SK-N-SH (cell line): ENCODE data around the gene FGB. TPM values are rescaled to one million over a fixed set of nuclear protein-coding genes. Genes with fewer than 3 reads are reported as not detected.

Experiments used
- CTCF ChIA-PET: fragments of 300-600, 350-600 bp; formaldehyde crosslinking; extraction: SDS; loops from one replicate; lab custom pipeline; 2021; lab: Yijun Ruan, JAX
- POLR2A ChIA-PET: fragments of 350-600 bp; sonication (Branson Sonifier 250); formaldehyde crosslinking; extraction: SDS; loops from one replicate; lab custom pipeline; 2020; ENCODE audit warnings: antibody characterized with exemption, inconsistent platforms; lab: Yijun Ruan, JAX
- DNase-seq: peaks from one replicate; pipeline ENCODE4 v3.0.0; 2012
- H2AFZ ChIP-seq: fragments of 200-600 bp; sonication (generic); 2 replicates; pipeline ENCODE4 v1.8.1; 2016; ENCODE audit warnings: antibody characterized with exemption, mild to moderate bottlenecking, low read depth
- H3F3A ChIP-seq: fragments of 200-600 bp; sonication (generic); replicated peaks from 2 replicates; pipeline ENCODE3; 2016; ENCODE audit warnings: antibody characterized with exemption, mild to moderate bottlenecking; ENCODE audit not compliant: insufficient read depth
- H3K27ac ChIP-seq, 2 experiments: fragments of 200-500 bp in 1 of 2; fragments of 200-600 bp in 1 of 2; sonication (Bioruptor generic) in 1 of 2; sonication (generic), shearing (Covaris generic) in 1 of 2; 2 replicates each; pipeline versions ENCODE4 v1.5.1 to v1.6.1; 2014 to 2016; ENCODE audit warnings: low read depth in 2 of 2, inconsistent platforms in 1 of 2, low read length in 1 of 2, mild to moderate bottlenecking in 1 of 2, mixed read lengths in 1 of 2
- H3K27me3 ChIP-seq: fragments of 200-600 bp; sonication (generic), shearing (Covaris generic); 2 replicates; pipeline ENCODE4 v1.6.1; 2016; ENCODE audit warnings: mixed run types; ENCODE audit not compliant: insufficient read depth
- H3K36me3 ChIP-seq, 2 experiments: fragments of 200-500 bp in 1 of 2; fragments of 200-600 bp in 1 of 2; sonication (Bioruptor generic) in 1 of 2; sonication (generic) in 1 of 2; replicated peaks in 1 of 2; 2 replicates each; pipeline versions ENCODE3 to v1.5.1; 2014 to 2016; ENCODE audit warnings: low read length in 1 of 2, mild to moderate bottlenecking in 1 of 2; ENCODE audit not compliant: insufficient read depth in 2 of 2, control insufficient read depth in 1 of 2
- H3K4me1 ChIP-seq, 2 experiments: fragments of 200-500 bp in 1 of 2; fragments of 200-600 bp in 1 of 2; sonication (Bioruptor generic) in 1 of 2; sonication (generic), shearing (Covaris generic) in 1 of 2; 2 replicates each; pipeline versions ENCODE4 v1.5.1 to v1.6.1; 2014 to 2016; ENCODE audit warnings: low read depth in 1 of 2, low read length in 1 of 2, mixed run types in 1 of 2; ENCODE audit not compliant: insufficient read depth in 2 of 2, control insufficient read depth in 1 of 2
- H3K4me2 ChIP-seq: fragments of 200-600 bp; sonication (generic), shearing (Covaris generic); 2 replicates; pipeline ENCODE4 v1.6.1; 2017; ENCODE audit warnings: mixed run types
- H3K4me3 ChIP-seq, 2 experiments: fragments of 200-500 bp in 1 of 2; fragments of 200-600 bp in 1 of 2; sonication (Bioruptor generic) in 1 of 2; sonication (generic), shearing (Covaris generic) in 1 of 2; 2 replicates each; pipeline versions ENCODE4 v1.5.1 to v1.8.1; 2014 to 2016; ENCODE audit warnings: low read depth in 2 of 2, inconsistent platforms in 1 of 2, low read length in 1 of 2, mild to moderate bottlenecking in 1 of 2, mixed read lengths in 1 of 2, moderate library complexity in 1 of 2
- H3K79me2 ChIP-seq: fragments of 200-600 bp; sonication (generic); 2 replicates; pipeline ENCODE4 v1.8.1; 2017; ENCODE audit warnings: mild to moderate bottlenecking; ENCODE audit not compliant: insufficient read depth
- H3K9ac ChIP-seq: fragments of 200-600 bp; sonication (generic); 2 replicates; pipeline ENCODE4 v1.6.1; 2017; ENCODE audit warnings: mixed run types
- H3K9me2 ChIP-seq: fragments of 200-600 bp; sonication (generic); 2 replicates; pipeline ENCODE4 v1.6.1; 2017; ENCODE audit warnings: mixed run types
- H3K9me3 ChIP-seq: fragments of 200-600 bp; sonication (generic); 2 replicates; pipeline ENCODE4 v1.6.1; 2017; ENCODE audit warnings: mixed run types, mild to moderate bottlenecking, moderate library complexity
- H4K20me1 ChIP-seq: fragments of 200-600 bp; sonication (generic); 2 replicates; pipeline ENCODE4 v1.6.1; 2017; ENCODE audit warnings: mild to moderate bottlenecking, mixed run types; ENCODE audit not compliant: insufficient read depth
- CHD2 ChIP-seq: fragments of 150-350 bp; IDR thresholded peaks from 2 replicates; pipeline ENCODE4 v1.6.1; 2018; ENCODE audit warnings: low read length; ENCODE audit not compliant: partially characterized antibody
- ELF1 ChIP-seq: IDR thresholded peaks from 2 replicates; pipeline ENCODE4 v1.4.0; 2012
- EZH2phosphoT487 ChIP-seq: fragments of 200-600 bp; sonication (generic); IDR thresholded peaks from 2 replicates; pipeline ENCODE4 v1.6.1; 2017; ENCODE audit warnings: low read depth, mixed run types, mild to moderate bottlenecking, antibody characterized with exemption, moderate library complexity, borderline replicate concordance
- FOSL2 ChIP-seq: IDR thresholded peaks from 2 replicates; pipeline ENCODE4 v1.4.0; 2012; ENCODE audit warnings: low read depth, mild to moderate bottlenecking, moderate library complexity, borderline replicate concordance
- FOXJ3 ChIP-seq: sonication (generic); formaldehyde crosslinking; IDR thresholded peaks from 2 replicates; pipeline ENCODE4 v1.5.1; 2020; ENCODE audit warnings: mild to moderate bottlenecking, missing genetic modification reagents
- FOXM1 ChIP-seq: IDR thresholded peaks from 2 replicates; pipeline ENCODE4 v1.4.0; 2012; ENCODE audit warnings: low read depth, mild to moderate bottlenecking
- GATA2 ChIP-seq: sonication (generic); formaldehyde crosslinking; IDR thresholded peaks from 2 replicates; pipeline ENCODE4 v1.5.0; 2020; ENCODE audit warnings: mild to moderate bottlenecking, missing genetic modification reagents
- MEF2A ChIP-seq: IDR thresholded peaks from 2 replicates; pipeline ENCODE4 v1.4.0; 2012; ENCODE audit warnings: low read depth, borderline replicate concordance
- MXI1 ChIP-seq: IDR thresholded peaks from 2 replicates; pipeline ENCODE4 v1.6.1; 2012; ENCODE audit warnings: mild to moderate bottlenecking, low read depth, low read length, improper control_type of control experiment
- NFIC ChIP-seq: IDR thresholded peaks from 2 replicates; pipeline ENCODE4 v1.4.0; 2012; ENCODE audit warnings: borderline replicate concordance
- PBX3 ChIP-seq: IDR thresholded peaks from 2 replicates; pipeline ENCODE4; 2012
- RCOR1 ChIP-seq: fragments of 150-350 bp; IDR thresholded peaks from 2 replicates; pipeline ENCODE4 v1.6.1; 2017; ENCODE audit warnings: antibody characterized with exemption, low read length
- REST ChIP-seq: IDR thresholded peaks from 2 replicates; pipeline ENCODE4 v1.6.1; 2012; ENCODE audit warnings: mild to moderate bottlenecking, low read depth, low read length, moderate library complexity
- RFX5 ChIP-seq: IDR thresholded peaks from 2 replicates; pipeline ENCODE4 v1.6.1; 2012; ENCODE audit warnings: mild to moderate bottlenecking, improper control_type of control experiment, low read length
- SMC3 ChIP-seq: IDR thresholded peaks from 2 replicates; pipeline ENCODE4 v1.6.1; 2012; ENCODE audit warnings: low read depth, low read length, improper control_type of control experiment
- TAF1 ChIP-seq: IDR thresholded peaks from 2 replicates; pipeline ENCODE4 v1.6.1; 2012; ENCODE audit warnings: low read depth, mild to moderate bottlenecking, low read length, moderate library complexity, borderline replicate concordance
- TEAD4 ChIP-seq: IDR thresholded peaks from 2 replicates; pipeline ENCODE4 v1.4.0; 2012; ENCODE audit warnings: mild to moderate bottlenecking, borderline replicate concordance; ENCODE audit not compliant: insufficient read depth
- USF1 ChIP-seq: IDR thresholded peaks from 2 replicates; pipeline ENCODE4 v1.4.0; 2012; ENCODE audit warnings: low read depth, borderline replicate concordance
- YY1 ChIP-seq: IDR thresholded peaks from 2 replicates; pipeline ENCODE4 v1.4.0; 2012; ENCODE audit warnings: low read depth, mild to moderate bottlenecking
- ZBTB33 ChIP-seq: IDR thresholded peaks from 2 replicates; pipeline ENCODE4 v1.4.0; 2012; ENCODE audit warnings: low read depth, borderline replicate concordance
- WGBS: methylation state at CpG from one replicate; pipeline ENCODE4 v1.1.6; 2017; ENCODE audit warnings: low lambda C conversion rate; 5-methylcytosine and 5-hydroxymethylcytosine counted together
- polyA plus RNA-seq, 3 experiments: library from polyadenylated mRNA; depleted of rRNA; stranded (reverse); fragments of >200 nt; gene quantifications; 2 replicates each; pipeline ENCODE4 v1.2.3, GENCODE V29; 2012

Gene FGB
- polyA plus RNA-seq, 1 of the 3 experiments (the other 2 are of a cell fraction) = not detected

- H4K20me1 ChIP-seq = no peaks in the 10 kb centered on the region
- POLR2A ChIA-PET = no interaction called here
- no peaks in the 10 kb centered on the region for H3K9me3 ChIP-seq
- H3K36me3 ChIP-seq = no peaks in the 10 kb centered on the region
- H3K27ac ChIP-seq = no peak overlapping the region
- WGBS = 26% methylated on average over 5 of the region's 5 CpGs
- H3K9me2 ChIP-seq = no peaks in the 10 kb centered on the region
- no peak overlapping the region for H3K4me2 ChIP-seq
- TF ChIP-seq EZH2phosphoT487 (no peak), FOXJ3 (no peak), ELF1 (no peak), MEF2A (no peak), RCOR1 (no peak), MXI1 (no peak), GATA2 (CRISPR knock-in tag) (no peak), FOSL2 (no peak), YY1 (no peak), TEAD4 (no peak), SMC3 (no peak), CHD2 (no peak), PBX3 (no peak), USF1 (no peak)
- TF ChIP-seq, all 33 proteins: peak for 0
- H3F3A ChIP-seq = no peaks in the 10 kb centered on the region
- H3K79me2 ChIP-seq = no peaks in the 10 kb centered on the region
- H2AFZ ChIP-seq = no peak overlapping the region
- H3K4me3 ChIP-seq = no peak overlapping the region
- CTCF ChIA-PET = interaction anchor here (1.3 to 2.1 kb wide), 2 partner anchors 14 to 50 kb away, joined by 3 to 11 read pairs; no protein-coding TSS in a partner anchor
- H3K9ac ChIP-seq = no peak overlapping the region
- no peak for DNase-seq
- no peaks in the 10 kb centered on the region for H3K4me1 ChIP-seq
- peaks cover 3% of the 10 kb centered on the region for H3K27me3 ChIP-seq
Measured at GRCh38 chr4:154573190-154573870, 10.5 kb downstream of the FGB start.

GRCh38 chr4:154574311-154574710, 11.5 kb downstream of the FGB start:
- H3K36me3 ChIP-seq = no peaks in the 10 kb centered on the region
- H3K79me2 ChIP-seq = no peaks in the 10 kb centered on the region
- no peak overlapping the region for H3K4me3 ChIP-seq
- no peaks in the 10 kb centered on the region for H3K9me3 ChIP-seq
- H3K27me3 ChIP-seq = no peaks in the 10 kb centered on the region; the same call in none of the 2 replicates
- H3F3A ChIP-seq = no peaks in the 10 kb centered on the region
- no peaks in the 10 kb centered on the region for H3K4me1 ChIP-seq
- POLR2A ChIA-PET = no interaction called here
- H3K27ac ChIP-seq = no peak overlapping the region
- no peak overlapping the region for H2AFZ ChIP-seq
- CTCF ChIA-PET = interaction anchor here (1.1 to 2.1 kb wide), 3 partner anchors 15 to 49 kb away, joined by 3 to 11 read pairs (median 3); no protein-coding TSS in a partner anchor
- no peak for DNase-seq
- no peaks in the 10 kb centered on the region for H3K9me2 ChIP-seq
- H3K9ac ChIP-seq = no peak overlapping the region
- H4K20me1 ChIP-seq = no peaks in the 10 kb centered on the region
- 17% methylated on average over 3 of the region's 3 CpGs for WGBS
- no peak overlapping the region for H3K4me2 ChIP-seq
- TF ChIP-seq YY1 (no peak), FOXM1 (no peak), NFIC (no peak), GATA2 (CRISPR knock-in tag) (no peak), EZH2phosphoT487 (no peak), REST (no peak), ZBTB33 (no peak), RCOR1 (no peak), TAF1 (no peak), RFX5 (no peak), FOXJ3 (no peak)
